Stomach (tissue), 4 donors: ENCODE measurements around the gene LRRC27.
"Not testable (repeated sequence)": the region's sequence is repeated elsewhere in the genome, so short reads cannot be mapped to it uniquely, and the experiment has no call there.

Source experiments
- POLR2A ChIP-seq, 4 donors: fragments of 450-650 bp; IDR thresholded peaks; one replicate each; pipeline ENCODE4 v1.6.1; 2016; ENCODE audit warnings: antibody characterized with exemption in 4 of 4, control low read depth in 2 of 4, mild to moderate bottlenecking in 1 of 4, moderate library complexity in 1 of 4
- POLR2AphosphoS5 ChIP-seq, 3 donors: sonication (generic); formaldehyde crosslinking; IDR thresholded peaks; one replicate each; pipeline ENCODE4 v1.6.1; 2016; ENCODE audit warnings: antibody characterized with exemption in 3 of 3
- TF ChIP-seq, protein P1 (sequence below), 7 experiments: fragments of 450-650 bp in 4 of 7; fragments of 200-600 bp in 3 of 7; sonication (generic) in 3 of 7; IDR thresholded peaks; one replicate each; pipeline ENCODE4 v1.5.1; 2016 to 2019; ENCODE audit warnings: antibody characterized with exemption in 7 of 7, control low read depth in 2 of 7, mild to moderate bottlenecking in 1 of 7

DNA sequence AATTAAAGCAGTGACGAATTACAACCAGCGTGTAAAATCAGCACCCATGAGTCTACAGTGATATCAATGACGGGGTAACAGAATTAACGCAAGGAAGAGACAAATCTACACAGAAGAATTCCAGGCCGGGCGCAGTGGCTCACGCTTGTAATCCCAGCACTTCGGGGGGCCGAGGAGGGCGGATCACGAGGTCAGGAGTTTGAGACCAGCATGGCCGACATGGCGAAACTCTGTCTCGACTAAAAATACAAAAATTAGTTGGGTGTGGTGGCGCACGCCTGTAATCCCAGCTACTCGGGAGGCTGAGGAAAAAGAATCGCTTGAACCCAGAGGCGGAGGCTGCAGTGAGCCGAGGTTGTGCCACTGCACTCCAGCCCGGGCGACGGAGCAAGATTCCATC lies 36.5 kb upstream of the LRRC27 start:
- TF ChIP-seq, protein P1, sequence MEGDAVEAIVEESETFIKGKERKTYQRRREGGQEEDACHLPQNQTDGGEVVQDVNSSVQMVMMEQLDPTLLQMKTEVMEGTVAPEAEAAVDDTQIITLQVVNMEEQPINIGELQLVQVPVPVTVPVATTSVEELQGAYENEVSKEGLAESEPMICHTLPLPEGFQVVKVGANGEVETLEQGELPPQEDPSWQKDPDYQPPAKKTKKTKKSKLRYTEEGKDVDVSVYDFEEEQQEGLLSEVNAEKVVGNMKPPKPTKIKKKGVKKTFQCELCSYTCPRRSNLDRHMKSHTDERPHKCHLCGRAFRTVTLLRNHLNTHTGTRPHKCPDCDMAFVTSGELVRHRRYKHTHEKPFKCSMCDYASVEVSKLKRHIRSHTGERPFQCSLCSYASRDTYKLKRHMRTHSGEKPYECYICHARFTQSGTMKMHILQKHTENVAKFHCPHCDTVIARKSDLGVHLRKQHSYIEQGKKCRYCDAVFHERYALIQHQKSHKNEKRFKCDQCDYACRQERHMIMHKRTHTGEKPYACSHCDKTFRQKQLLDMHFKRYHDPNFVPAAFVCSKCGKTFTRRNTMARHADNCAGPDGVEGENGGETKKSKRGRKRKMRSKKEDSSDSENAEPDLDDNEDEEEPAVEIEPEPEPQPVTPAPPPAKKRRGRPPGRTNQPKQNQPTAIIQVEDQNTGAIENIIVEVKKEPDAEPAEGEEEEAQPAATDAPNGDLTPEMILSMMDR (IDR thresholded peaks at IDR 0.05): not testable (repeated sequence)
- TF ChIP-seq POLR2A, POLR2AphosphoS5 (IDR thresholded peaks at IDR 0.05): not testable (repeated sequence)
